NCI-H226 (cell line): ENCODE data around the gene TUBGCP2.

Experiments used
- DNase-seq: peaks from one replicate; pipeline ENCODE4 v3.0.0-alpha.2; 2015

The TUBGCP2 gene

DNA sequence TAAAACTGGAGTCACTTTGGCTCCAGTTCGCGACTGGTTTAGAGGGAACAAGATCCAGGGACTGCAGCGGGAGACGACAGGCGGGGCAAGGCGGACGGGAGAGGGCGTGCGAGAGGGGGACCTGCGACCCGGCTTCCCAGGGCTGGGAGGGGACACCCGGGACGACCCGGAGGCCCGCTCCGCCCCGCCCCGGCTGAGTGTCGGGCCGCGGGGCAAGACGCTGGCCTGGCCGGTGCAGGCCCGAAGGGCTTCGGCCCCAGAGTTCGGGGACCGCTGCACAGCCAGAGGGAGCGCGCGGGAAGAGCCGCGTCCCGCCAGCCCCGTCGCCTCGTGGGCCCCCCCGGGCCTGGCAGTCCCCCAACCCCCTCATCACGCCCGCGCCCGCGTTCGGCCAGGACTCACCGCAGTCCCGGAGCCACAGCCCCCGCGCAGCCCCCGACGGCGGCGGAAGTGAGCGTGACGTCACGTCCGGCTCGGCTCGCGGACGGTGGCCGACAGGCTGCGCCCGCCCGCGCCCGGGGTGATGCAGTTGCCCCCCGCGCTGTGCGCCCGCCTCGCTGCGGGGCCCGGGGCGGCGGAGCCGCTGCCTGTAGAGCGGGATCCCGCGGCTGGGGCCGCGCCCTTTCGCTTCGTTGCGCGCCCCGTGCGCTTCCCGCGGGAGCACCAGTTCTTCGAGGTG lies at the start of gene TUBGCP2, which contains the start of gene ZNF511:
TUBGCP2 (minus strand) TSS at position 452 of the 679 bp plus-strand sequence. CDS start 5,931 bp downstream, outside the sequence.
ZNF511 (plus strand) TSS at position 494 of the 679 bp plus-strand sequence; CDS start at position 524, 30 bp downstream.
- DNase-seq = peak; percentile 61

DNA sequence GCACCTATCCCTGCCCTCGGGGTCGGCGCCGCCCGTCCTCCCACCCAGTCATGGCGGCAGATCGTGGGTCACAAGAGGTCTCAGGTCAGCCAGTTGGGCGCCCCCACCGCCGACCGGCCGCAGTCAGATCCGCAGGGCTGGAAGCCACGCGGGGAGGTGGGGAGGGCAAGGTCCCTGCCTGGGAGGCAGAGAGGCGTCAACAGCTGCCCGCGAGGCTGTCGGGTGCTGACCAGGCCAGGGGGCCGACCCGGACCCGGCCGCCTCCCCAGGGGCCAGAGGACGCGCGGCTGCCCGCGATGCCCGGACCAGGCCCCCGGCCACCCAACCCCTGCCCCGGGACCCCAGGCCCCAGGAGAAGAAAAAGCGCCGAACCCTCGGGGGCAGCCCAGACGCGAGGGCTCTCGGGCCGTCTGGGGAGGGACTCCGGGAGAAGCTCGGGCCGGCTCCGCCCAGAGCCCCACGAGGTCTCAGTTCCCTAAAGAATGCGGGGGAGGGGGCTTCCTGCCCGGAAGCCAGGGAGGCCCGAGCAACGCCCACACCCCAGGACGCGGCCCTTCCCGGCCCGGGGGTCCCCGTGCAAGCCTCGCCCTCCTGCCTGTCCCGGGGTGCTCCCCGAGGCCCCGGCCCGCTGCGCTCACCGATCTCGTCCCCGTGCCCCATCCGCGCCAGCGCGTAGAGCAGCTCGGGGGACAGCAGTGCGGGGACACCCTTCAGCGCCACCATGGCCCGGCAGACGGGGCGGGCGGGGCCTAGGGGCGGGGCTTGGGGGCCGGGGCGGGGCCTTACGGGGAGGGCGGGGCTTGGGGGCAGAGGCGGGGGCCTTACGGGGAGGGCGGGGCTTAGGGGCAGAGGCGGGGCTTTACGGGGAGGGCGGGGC lies 48.9 kb upstream of the TUBGCP2 start, which contains the start of gene FUOM:
FUOM (minus strand) TSS at position 735 of the 877 bp plus-strand sequence; CDS start at position 723, 12 bp downstream.
- no peak for DNase-seq

GRCh38 chr10:133356549-133357284 lies 48.0 kb upstream of the TUBGCP2 start:
- no peak for DNase-seq

DNA sequence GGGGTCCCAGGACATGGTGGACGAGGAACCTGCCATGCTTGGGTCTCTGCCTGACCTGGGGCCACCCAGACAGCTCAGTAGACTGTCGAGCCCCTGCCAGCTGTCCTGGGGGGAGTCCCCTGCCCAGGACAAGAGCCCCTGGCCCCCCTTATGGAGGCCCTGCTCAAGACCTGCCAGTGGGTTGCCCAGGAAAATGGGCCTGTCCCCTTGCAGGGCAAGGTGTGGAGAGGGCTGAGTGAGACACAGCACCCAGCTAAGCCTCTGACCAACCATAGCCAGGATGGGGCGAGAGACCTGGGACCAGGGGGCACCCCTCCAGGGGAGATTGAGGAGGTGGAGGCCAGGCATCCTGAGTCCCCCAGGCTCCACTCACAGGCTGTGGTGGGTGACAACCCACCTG lies 47.3 kb upstream of the TUBGCP2 start:
- DNase-seq = no peak

GRCh38 chr10:133355266-133355665 lies 46.6 kb upstream of the TUBGCP2 start:
- no peak for DNase-seq

DNA sequence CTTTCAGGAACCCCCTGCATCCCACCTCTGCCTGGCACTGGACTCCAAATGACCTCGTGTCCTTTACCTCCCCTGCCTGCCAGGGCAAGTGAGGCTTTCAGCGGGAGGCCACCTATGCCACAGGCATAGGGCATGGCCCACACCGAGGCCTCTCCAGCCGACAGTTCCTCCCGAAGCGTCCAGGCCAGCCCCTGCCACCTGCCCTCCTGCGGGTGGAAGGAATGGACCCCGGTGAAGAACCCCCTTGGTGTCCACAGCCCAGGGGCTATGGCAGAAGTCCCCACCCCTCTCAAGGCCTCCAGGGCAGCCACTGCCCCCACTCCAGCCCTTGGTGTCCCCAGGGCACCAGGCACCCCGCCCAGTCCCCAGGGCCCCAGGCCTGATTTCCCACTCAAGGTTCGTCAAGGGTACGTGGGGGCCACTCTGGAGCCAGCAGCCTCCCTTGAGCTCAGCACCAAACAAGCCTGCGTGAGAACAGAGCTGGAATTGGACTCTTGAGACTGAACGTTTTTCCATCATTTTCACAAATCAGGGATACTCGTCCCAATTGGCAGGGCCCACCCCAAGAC lies 46.1 kb upstream of the TUBGCP2 start:
- DNase-seq = no peak

- DNase-seq = no peak
Observed at GRCh38 chr10:133353988-133354605, 45.4 kb upstream of the TUBGCP2 start.

DNA sequence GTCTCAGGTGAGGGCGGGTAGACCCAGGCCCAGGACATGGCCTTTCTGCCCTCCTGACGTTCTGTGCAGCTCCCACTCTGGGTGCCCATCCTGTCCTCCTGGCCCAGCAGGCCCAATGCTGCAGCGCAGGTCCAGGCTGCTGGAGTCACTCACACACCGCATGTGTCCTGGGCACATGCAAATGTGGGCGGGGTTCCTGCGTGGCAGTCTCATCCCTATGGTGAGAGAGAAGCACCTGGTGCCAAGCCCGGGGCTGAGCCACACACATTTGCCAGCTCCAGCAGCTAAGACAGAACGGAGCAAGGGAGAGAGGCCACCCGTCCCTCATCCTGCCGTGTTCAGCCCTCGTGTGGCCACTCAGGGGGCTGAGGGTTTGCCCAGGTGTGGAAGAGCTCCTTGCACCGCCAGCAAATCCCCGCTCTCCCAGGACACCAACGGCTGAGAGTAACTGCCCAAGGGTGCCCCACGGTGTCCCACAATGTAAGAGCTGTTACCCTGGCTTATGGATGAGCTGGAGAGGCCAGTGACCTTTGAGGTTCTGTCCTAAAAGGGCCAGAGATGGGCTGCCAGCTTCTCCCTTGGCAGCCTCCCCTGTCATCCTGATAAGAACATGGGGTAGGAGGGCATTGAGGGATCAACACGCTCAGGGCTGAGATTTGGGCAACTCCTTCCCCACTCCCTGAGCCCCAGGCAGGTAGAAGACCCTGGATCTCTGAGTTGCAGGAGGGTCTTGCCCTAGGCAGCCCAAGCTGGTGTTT lies 44.7 kb upstream of the TUBGCP2 start:
- no peak for DNase-seq

GRCh38 chr10:133351408-133352318 lies 43.0 kb upstream of the TUBGCP2 start:
- no peak for DNase-seq

DNA sequence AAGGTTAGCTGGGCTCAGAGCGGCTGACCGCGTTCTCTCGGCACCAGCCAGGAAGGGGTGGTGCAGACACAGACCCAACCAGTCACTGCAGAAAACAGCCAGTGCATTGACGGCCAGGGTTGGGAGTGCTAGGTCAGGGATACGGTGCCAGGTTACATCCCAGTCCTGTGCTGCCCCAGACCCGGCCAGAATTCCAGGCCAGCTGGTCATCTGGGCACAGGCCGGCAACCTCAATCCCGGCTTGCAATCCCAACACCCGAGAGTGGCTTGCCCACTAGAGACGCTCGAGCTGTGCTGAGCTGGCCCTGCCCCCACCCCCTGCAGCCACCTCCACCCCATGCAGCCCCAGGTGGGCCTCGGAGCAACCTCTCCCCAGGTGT lies 42.3 kb upstream of the TUBGCP2 start:
- DNase-seq = no peak

GRCh38 chr10:133350283-133350949 lies 41.7 kb upstream of the TUBGCP2 start:
- DNase-seq = no peak

DNA sequence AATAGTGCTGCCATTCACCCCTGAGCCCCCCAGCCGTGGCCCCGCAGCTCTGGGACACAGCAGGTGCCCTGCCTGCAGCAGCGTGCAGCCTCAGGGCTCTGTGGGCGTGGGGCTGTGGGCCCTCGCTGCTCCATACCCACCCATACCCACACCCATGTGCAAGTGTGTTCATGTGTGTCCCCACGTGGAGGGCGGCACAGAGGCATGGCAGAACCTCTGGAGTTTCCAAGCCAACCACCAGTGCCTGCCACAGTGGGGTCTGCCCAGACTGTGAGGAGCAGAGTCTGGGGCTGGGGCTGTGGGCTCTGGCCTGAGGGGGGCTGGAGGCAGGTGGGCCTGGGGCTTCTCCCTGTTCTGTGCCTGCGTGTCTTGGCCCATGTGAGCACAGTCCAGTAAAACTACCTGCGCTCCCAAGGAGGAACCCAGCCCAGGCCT lies 40.9 kb upstream of the TUBGCP2 start:
- DNase-seq = no peak

- no peak for DNase-seq
Observed at GRCh38 chr10:133349160-133349568, 40.5 kb upstream of the TUBGCP2 start.

DNA sequence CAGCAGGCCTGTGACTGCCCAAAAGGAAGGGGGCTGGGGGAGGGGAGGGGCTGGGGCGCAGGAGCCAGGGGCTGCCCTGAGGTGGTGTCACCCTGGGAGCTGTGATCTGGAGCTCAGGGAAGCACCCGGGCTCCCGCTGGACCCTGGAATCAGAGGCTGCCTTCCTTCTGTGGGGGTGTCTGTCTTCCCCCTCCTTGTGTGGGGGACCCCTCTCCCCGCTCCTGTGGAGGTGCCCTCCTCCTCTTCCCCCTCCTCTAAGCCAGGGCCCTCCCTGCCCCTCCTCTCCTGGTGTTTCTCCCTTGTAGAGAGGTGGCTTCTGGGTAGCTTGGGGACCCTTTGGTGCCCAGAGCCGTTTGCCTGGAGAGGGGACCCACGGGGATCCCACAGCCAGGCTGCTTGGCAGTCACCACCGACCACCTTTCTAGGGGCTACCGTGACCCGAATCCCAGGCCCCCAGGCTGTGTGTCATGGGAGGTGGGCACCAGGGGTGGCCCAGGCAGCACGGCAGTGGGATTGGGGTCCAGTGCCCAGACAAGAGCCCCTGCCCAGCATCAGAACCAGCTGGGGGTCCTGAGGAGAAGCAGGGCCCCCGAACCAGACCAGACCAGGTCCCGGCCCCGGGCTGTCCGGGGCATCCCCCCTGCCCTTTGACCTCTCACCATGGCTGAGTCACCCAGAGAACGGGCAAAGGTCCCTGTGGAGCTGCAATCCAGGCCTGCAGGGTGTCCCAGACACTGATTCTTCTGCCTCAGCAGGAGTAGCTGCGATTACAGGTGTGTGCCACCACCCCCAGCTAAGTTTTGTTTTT lies 39.2 kb upstream of the TUBGCP2 start:
- DNase-seq = no peak

DNA sequence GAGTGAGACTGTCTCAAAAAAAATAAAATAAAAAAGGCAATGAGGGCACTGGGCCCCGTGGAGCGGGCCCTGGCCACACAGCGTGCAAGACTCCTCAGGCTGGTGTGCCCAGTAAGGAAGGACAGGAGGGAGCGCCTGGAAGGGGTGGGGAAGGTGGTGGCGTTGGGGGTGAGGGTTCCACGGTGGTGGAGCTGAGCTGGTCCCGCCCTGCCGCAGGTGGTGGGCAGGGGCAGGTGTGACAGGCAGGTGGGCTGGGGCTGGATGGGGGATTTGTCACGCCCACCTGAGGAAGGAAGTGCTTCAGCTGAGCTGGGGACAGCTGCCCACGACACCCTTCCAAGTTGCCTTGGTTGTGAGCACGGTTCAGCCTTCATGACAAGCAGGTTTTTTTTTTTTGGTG lies 37.7 kb upstream of the TUBGCP2 start:
- DNase-seq = no peak

GRCh38 chr10:133344236-133344635 lies 35.6 kb upstream of the TUBGCP2 start:
- no peak for DNase-seq

DNA sequence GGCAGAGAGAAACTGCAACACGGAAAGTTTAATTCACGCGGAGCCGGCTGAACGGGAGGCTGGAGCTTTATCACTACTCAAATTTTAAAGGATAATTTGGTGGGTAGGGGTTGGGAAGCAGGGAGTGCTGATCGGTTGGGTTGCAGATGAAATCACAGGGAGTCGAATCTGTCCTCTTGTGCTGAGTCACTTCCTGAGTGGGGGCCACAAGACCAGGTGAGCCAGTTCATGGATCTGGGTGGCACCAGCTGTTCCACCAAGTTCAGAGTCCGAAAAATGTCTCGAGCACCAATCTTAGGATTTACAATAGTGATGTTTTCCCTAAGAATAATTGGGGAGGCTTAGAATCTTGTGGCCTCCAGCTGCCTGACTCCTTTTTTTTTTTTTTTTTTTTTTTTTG lies 34.9 kb upstream of the TUBGCP2 start:
- DNase-seq = no peak

DNA sequence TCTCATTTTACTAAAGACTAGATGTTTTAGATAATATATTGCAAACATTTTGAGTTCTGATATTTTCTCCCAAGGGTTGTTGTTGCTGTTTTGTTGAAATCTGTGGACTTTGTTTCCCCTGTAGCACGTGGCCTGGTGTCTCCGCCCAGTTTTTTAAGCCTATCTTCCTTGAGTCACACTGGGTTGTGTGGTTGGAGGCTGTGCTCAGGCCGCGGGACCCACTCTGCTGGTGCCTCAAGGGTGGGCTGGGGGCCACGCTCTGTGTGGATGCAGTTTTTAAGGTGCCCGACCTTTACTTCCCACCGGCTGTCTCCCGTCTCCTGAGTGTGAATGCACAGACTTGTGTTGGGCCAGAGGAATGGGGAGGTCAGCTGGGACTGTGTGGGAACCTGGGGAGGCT lies 34.3 kb upstream of the TUBGCP2 start:
- DNase-seq = no peak

GRCh38 chr10:133341983-133342382 lies 33.3 kb upstream of the TUBGCP2 start:
- DNase-seq = no peak
